HepG2 (cell line): ENCODE data around the gene FOXN3. TPM values are rescaled to one million over a fixed set of nuclear protein-coding genes. Genes with fewer than 3 reads are reported as not detected.
A peak's percentile ranks its signal among the peaks of the same experiment; 100 is the strongest.

Source experiments
- AGO1 ChIP-seq: fragments of 200-400 bp; formaldehyde crosslinking; IDR thresholded peaks from 2 replicates; pipeline ENCODE4 v1.6.1; 2017; ENCODE audit warnings: mild to moderate bottlenecking, low read depth, low read length, moderate library complexity; ENCODE audit not compliant: poor library complexity, severe bottlenecking
- ATF2 ChIP-seq: sonication (generic); formaldehyde crosslinking; IDR thresholded peaks from 2 replicates; pipeline ENCODE4 v1.4.0; 2020; ENCODE audit warnings: missing genetic modification reagents
- FOXP4 ChIP-seq: sonication (generic); formaldehyde crosslinking; IDR thresholded peaks from 2 replicates; pipeline ENCODE4 v1.4.0; 2020; ENCODE audit warnings: missing genetic modification reagents
- GLMP ChIP-seq: sonication (generic); formaldehyde crosslinking; IDR thresholded peaks from 2 replicates; pipeline ENCODE4 v1.9.0; 2021; ENCODE audit warnings: missing genetic modification reagents, mild to moderate bottlenecking, borderline replicate concordance
- JUND ChIP-seq: sonication (generic); formaldehyde crosslinking; IDR thresholded peaks from 2 replicates; pipeline ENCODE4 v1.8.0; 2022; ENCODE audit warnings: mild to moderate bottlenecking, missing genetic modification reagents
- LCORL ChIP-seq, 2 experiments: fragments of 450-650 bp in 1 of 2; sonication (generic) in 1 of 2; formaldehyde crosslinking in 1 of 2; IDR thresholded peaks; 2 replicates each; pipeline versions ENCODE4 v1.5.0 to v1.6.1; 2017 to 2020; ENCODE audit warnings: antibody characterized with exemption in 1 of 2, missing genetic modification reagents in 1 of 2
- MAFK ChIP-seq, 2 experiments: IDR thresholded peaks in 1 of 2; conservative IDR thresholded peaks in 1 of 2; 2 replicates each; pipeline ENCODE4 v1.6.1; 2011; ENCODE audit warnings: improper control_type of control experiment in 2 of 2, low read length in 2 of 2
- MTERF4 ChIP-seq: sonication (generic); formaldehyde crosslinking; IDR thresholded peaks from 2 replicates; pipeline ENCODE4 v1.8.0; 2023; ENCODE audit warnings: mild to moderate bottlenecking, missing genetic modification reagents
- PPARG ChIP-seq: conservative IDR thresholded peaks from 2 replicates; pipeline ENCODE4 v1.6.1; 2016; ENCODE audit warnings: missing biosample characterization, missing genetic modification reagents
- RXRB ChIP-seq: IDR thresholded peaks from 2 replicates; pipeline ENCODE4 v1.6.1; 2016; ENCODE audit warnings: borderline replicate concordance, missing genetic modification reagents, missing compliant biosample characterization
- SAP130 ChIP-seq: IDR thresholded peaks from 2 replicates; pipeline ENCODE4 v1.6.1; 2016; ENCODE audit warnings: low read depth
- SCMH1 ChIP-seq: sonication (generic); formaldehyde crosslinking; IDR thresholded peaks from 2 replicates; pipeline ENCODE4 v1.9.0; 2021; ENCODE audit warnings: missing genetic modification reagents, mild to moderate bottlenecking, borderline replicate concordance
- SIN3A ChIP-seq: IDR thresholded peaks from 2 replicates; pipeline ENCODE4 v1.6.1; 2011; ENCODE audit warnings: low read depth, mild to moderate bottlenecking, control low read depth, low read length, borderline replicate concordance
- SMYD3 ChIP-seq: sonication (generic); formaldehyde crosslinking; IDR thresholded peaks from 2 replicates; pipeline ENCODE4 v1.8.1; 2023; ENCODE audit warnings: mild to moderate bottlenecking, missing genetic modification reagents
- SRSF1 ChIP-seq: fragments of 200-400 bp; formaldehyde crosslinking; optimal IDR thresholded peaks from 2 replicates; pipeline ENCODE3; 2017; ENCODE audit warnings: mild to moderate bottlenecking, low read depth, low read length, moderate library complexity
- TARDBP ChIP-seq: sonication (generic); formaldehyde crosslinking; IDR thresholded peaks from 2 replicates; pipeline ENCODE4 v1.8.0; 2022; ENCODE audit warnings: mild to moderate bottlenecking, missing genetic modification reagents
- TRIM24 ChIP-seq: sonication (generic); formaldehyde crosslinking; IDR thresholded peaks from 2 replicates; pipeline ENCODE4 v1.8.0; 2022; ENCODE audit warnings: mild to moderate bottlenecking, missing genetic modification reagents
- YEATS4 ChIP-seq: sonication (generic); formaldehyde crosslinking; IDR thresholded peaks from 2 replicates; pipeline ENCODE4 v1.4.0; 2020; ENCODE audit warnings: missing genetic modification reagents, borderline replicate concordance
- ZBTB38 ChIP-seq: sonication (generic); formaldehyde crosslinking; IDR thresholded peaks from 2 replicates; pipeline ENCODE4 v1.5.1; 2020; ENCODE audit warnings: mild to moderate bottlenecking, missing genetic modification reagents
- ZFP37 ChIP-seq: sonication (generic); formaldehyde crosslinking; IDR thresholded peaks from 2 replicates; pipeline ENCODE4 v1.4.0; 2020; ENCODE audit warnings: missing genetic modification reagents, borderline replicate concordance
- polyA plus RNA-seq, 8 experiments: library from polyadenylated mRNA; depleted of rRNA in 3 of 8; stranded (reverse) in 7 of 8; unstranded in 1 of 8; fragments of >200 nt; fragmentation: Illumina TruSeq in 4 of 8; extraction: Trizol in 4 of 8; gene quantifications; 2 replicates each; pipeline versions ENCODE4 v1.2.1 to v1.2.3, GENCODE V29; 2011 to 2016; ENCODE audit warnings: low read depth in 4 of 8, missing spikeins in 1 of 8, mixed read lengths in 1 of 8; ENCODE audit not compliant: insufficient read depth in 1 of 8
- total RNA-seq, 5 experiments: library from RNA; depleted of rRNA; stranded (reverse); fragments of >200 nt; fragmentation: Illumina TruSeq; extraction: Trizol; gene quantifications; 2 replicates each; pipeline ENCODE4 v1.2.3, GENCODE V29; 2016; ENCODE audit warnings: low read depth in 1 of 5
- TF ChIP-seq, protein P1 (sequence below): sonication (generic); formaldehyde crosslinking; IDR thresholded peaks from 2 replicates; pipeline ENCODE4 v1.4.0; 2020; ENCODE audit warnings: low read depth, missing genetic modification reagents

FOXN3 gene
- total and polyA plus RNA-seq, 2 of the 13 experiments (the other 11 are each of a cell fraction or from before 2014, with no cell fraction given), result 32.4 to 70.2 TPM

DNA sequence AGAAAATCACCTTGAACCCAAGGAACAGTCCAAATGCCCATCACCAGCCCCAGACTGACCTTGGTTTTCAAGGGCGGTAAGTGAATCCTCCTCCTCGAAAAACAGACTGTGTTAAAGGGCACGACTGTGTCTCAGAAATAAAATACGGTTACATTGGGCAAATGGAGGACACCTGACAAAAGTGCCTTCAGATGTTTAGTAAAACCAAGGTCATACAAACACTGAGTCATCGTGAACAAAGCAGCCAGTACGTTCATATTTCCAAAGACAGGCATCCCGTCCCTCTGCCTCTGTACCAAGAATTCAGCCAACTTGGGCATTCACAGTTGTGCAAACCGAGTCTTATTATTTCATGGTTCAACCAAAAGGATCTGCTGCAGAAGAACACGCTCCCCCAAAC is 25.9 kb downstream of the FOXN3 start (continued):
- TF ChIP-seq MAFK (conservative IDR thresholded peaks at IDR 0.05 in 1 of 2, IDR thresholded peaks at IDR 0.05 in 1 of 2; ENCODE audit: low read length in 2 of 2), result peak; percentile 23 to 45; a peak in 3 of 4 replicates
- TF ChIP-seq YEATS4 (CRISPR knock-in tag), result no peak
- TF ChIP-seq SRSF1, result no peak
- no peak for TF ChIP-seq ZBTB38 (CRISPR knock-in tag)
- peak; percentile 87 for TF ChIP-seq JUND
- TF ChIP-seq GLMP, result no peak
- peak; percentile 82 for TF ChIP-seq SAP130
- TF ChIP-seq, protein P1, sequence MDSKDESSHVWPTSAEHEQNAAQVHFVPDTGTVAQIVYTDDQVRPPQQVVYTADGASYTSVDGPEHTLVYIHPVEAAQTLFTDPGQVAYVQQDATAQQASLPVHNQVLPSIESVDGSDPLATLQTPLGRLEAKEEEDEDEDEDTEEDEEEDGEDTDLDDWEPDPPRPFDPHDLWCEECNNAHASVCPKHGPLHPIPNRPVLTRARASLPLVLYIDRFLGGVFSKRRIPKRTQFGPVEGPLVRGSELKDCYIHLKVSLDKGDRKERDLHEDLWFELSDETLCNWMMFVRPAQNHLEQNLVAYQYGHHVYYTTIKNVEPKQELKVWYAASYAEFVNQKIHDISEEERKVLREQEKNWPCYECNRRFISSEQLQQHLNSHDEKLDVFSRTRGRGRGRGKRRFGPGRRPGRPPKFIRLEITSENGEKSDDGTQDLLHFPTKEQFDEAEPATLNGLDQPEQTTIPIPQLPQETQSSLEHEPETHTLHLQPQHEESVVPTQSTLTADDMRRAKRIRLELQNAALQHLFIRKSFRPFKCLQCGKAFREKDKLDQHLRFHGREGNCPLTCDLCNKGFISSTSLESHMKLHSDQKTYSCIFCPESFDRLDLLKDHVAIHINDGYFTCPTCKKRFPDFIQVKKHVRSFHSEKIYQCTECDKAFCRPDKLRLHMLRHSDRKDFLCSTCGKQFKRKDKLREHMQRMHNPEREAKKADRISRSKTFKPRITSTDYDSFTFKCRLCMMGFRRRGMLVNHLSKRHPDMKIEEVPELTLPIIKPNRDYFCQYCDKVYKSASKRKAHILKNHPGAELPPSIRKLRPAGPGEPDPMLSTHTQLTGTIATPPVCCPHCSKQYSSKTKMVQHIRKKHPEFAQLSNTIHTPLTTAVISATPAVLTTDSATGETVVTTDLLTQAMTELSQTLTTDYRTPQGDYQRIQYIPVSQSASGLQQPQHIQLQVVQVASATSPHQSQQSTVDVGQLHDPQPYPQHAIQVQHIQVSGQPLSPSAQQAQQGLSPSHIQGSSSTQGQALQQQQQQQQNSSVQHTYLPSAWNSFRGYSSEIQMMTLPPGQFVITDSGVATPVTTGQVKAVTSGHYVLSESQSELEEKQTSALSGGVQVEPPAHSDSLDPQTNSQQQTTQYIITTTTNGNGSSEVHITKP (CRISPR knock-in tag), result no peak
- TF ChIP-seq ZFP37 (CRISPR knock-in tag), result no peak
- peak; percentile 96 for TF ChIP-seq RXRB (CRISPR knock-in tag)
- TF ChIP-seq SMYD3, result no peak
- peak; percentile 88 for TF ChIP-seq FOXP4 (CRISPR knock-in tag)
- TF ChIP-seq SIN3A, result peak; percentile 61; the same call in 1 of the 2 replicates
- TF ChIP-seq TARDBP (CRISPR knock-in tag), result peak; percentile 51; the same call in 1 of the 2 replicates
- no peak for TF ChIP-seq AGO1
- TF ChIP-seq PPARG (CRISPR knock-in tag), result peak; percentile 98
- TF ChIP-seq ATF2 (CRISPR knock-in tag), result peak; percentile 44; the same call in 1 of the 2 replicates
- TF ChIP-seq SCMH1 (CRISPR knock-in tag), result no peak
- no peak for TF ChIP-seq MTERF4 (CRISPR knock-in tag)
- no peak for TF ChIP-seq LCORL (IDR thresholded peaks at IDR 0.05)
- peak; percentile 40; the same call in 1 of the 2 replicates for TF ChIP-seq LCORL (CRISPR knock-in tag; IDR thresholded peaks at IDR 0.05)
- no peak for TF ChIP-seq TRIM24
